ENCODE measurements around the gene PSMC4. TPM values are rescaled to one million over a fixed set of nuclear protein-coding genes. Genes with fewer than 3 reads are reported as not detected.

Gene PSMC4
- total and polyA plus RNA-seq, 2 donors = 45.2 to 81.4 TPM

DNA sequence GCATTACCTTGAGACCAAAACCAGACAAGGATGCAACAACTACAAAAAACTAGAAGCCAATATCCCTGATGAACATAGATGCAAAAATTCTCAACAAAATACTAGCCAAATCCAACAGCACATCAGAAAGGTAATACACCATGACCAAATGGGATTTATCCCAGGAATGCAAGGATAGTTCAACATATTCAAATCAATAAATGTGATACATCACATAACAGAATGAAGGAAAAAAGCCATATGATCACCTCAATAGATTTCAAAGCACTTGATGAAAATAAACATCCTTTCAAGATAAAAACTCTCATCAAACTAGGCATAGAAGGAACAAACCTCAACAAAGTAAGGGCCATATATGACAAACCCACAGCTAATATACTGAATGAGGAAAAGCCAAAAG lies 15.7 kb downstream of the PSMC4 start:
- Histone ChIP-seq H3K4me1 (ENCODE audit: insufficient read depth) (no peaks in the 10 kb centered on the region), H3K4me3 (ENCODE audit: low read depth, low read length) (no peak overlapping the region), H3K27ac (ENCODE audit: low read depth) (no peak overlapping the region), H3K36me3 (ENCODE audit: insufficient read depth) (no peaks in the 10 kb centered on the region)
- DNase-seq (ENCODE audit: extremely low spot score) = no peak

DNA sequence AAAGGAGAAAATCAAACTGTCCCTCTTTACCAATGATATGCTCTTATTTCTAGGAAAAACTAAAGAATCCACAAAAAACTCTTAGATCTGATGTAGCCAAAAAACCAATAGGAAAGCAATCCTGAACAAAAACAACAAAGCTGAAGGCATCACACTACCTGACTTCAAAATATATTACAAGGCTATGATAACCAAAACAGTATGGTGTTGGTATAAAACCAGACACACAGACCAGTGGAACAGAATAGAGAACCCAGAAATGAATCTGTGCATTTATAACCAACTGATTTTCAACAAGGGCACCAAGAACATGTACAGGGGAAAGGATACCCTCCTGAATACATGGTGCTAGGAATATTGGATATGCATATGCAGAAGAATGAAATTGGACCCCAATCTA lies 16.2 kb downstream of the PSMC4 start:
- H3K4me3 ChIP-seq (ENCODE audit: low read depth, low read length) = no peak overlapping the region
- H3K36me3 ChIP-seq (ENCODE audit: insufficient read depth) = no peaks in the 10 kb centered on the region
- no peaks in the 10 kb centered on the region for H3K4me1 ChIP-seq (ENCODE audit: insufficient read depth)
- H3K27ac ChIP-seq (ENCODE audit: low read depth) = no peak overlapping the region
- DNase-seq (ENCODE audit: extremely low spot score) = no peak

DNA sequence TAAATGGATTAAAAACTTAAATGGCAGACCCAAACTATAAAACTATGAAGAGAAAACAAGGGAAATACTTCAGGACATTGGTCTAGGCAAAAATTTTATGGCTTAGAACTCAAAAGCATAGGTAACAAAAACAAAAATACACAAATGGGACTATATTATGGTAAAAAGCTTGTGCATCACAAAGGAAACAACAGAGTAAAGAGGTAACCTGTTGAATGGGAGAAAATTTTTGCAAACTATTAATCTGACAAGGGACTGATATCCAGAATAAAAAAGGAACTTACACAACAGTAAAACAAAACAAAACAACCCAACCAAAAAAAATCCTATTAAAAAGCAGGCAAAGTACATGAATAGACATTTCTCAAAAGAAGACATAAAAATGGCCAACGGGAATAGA lies 16.6 kb downstream of the PSMC4 start:
- Histone ChIP-seq H3K36me3 (ENCODE audit: insufficient read depth) (no peaks in the 10 kb centered on the region), H3K27ac (ENCODE audit: low read depth) (no peak overlapping the region), H3K4me3 (ENCODE audit: low read depth, low read length) (no peak overlapping the region), H3K4me1 (ENCODE audit: insufficient read depth) (no peaks in the 10 kb centered on the region)
- no peak for DNase-seq (ENCODE audit: extremely low spot score)
- 93% methylated on average over 1 of the region's 1 CpG for WGBS

DNA sequence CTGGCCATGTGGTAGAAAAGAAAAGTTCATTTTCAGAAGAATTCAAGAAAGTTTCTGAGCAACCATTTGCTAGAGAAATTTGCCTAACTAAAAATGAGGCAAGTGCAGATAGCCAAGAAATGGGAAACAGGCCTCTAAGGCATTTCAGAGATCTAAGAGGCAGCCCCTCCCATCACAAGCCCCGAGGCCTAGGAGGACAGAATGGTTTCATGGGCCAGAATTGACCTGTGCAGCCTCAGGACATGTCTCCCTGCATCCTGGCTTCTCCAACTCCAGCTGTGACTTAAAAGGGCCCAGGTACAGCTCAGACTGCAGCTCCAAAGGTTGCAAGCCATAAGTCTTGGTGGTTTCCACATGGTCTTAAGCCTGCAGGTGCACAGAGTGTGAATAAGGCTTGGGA lies 22.6 kb downstream of the PSMC4 start:
- no peak overlapping the region for H3K4me3 ChIP-seq (ENCODE audit: low read depth, low read length)
- no peaks in the 10 kb centered on the region for H3K4me1 ChIP-seq (ENCODE audit: insufficient read depth)
- 91% methylated on average over 1 of the region's 1 CpG for WGBS
- DNase-seq (ENCODE audit: extremely low spot score) = no peak
- H3K36me3 ChIP-seq (ENCODE audit: insufficient read depth) = no peaks in the 10 kb centered on the region
- no peak overlapping the region for H3K27ac ChIP-seq (ENCODE audit: low read depth)

DNA sequence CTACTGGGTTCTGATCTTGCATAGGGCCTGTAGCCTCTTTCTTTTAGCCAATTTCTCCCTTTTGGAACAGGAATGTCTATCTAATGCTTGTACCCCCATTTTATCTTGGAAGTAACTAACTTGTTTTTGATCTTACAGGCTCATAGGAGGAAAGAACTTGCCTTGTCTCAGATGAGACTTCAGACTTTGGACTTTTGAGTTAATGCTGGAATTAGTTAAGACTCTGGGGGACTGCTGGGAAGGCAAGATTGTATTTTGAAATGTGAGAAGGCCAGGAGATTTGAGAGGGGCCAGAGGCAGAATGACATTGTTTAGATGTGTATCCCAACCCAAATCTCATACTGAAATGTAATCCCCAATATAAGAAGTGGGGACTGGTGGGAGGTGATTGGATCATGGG lies 23.4 kb downstream of the PSMC4 start:
- Histone ChIP-seq H3K36me3 (ENCODE audit: insufficient read depth) (no peaks in the 10 kb centered on the region), H3K4me1 (ENCODE audit: insufficient read depth) (no peaks in the 10 kb centered on the region), H3K27ac (ENCODE audit: low read depth) (no peak overlapping the region), H3K4me3 (ENCODE audit: low read depth, low read length) (no peak overlapping the region)
- DNase-seq (ENCODE audit: extremely low spot score) = no peak

DNA sequence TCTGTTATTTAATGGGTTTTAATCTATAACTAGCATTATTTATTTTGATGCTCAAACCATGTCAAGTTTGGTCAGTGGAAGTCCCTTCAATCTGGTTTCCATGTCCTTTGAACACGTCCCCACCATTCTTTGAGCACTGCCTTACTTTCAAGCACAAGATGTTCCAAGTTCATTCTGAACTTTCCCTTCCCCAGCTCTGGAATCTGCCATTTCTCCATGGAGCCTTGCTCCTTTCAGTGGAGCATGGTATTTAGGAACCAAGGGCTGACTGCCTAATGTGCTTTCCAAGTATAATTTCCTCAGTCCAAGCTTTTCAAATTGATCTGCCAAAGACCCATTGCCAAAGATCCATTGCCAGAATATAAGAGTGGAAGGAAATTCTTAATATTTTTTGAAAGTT lies 24.8 kb downstream of the PSMC4 start:
- no peak for DNase-seq (ENCODE audit: extremely low spot score)
- Histone ChIP-seq H3K4me3 (ENCODE audit: low read depth, low read length) (no peak overlapping the region), H3K36me3 (ENCODE audit: insufficient read depth) (no peaks in the 10 kb centered on the region), H3K4me1 (ENCODE audit: insufficient read depth) (no peaks in the 10 kb centered on the region), H3K27ac (ENCODE audit: low read depth) (no peak overlapping the region)
- 70% methylated on average over 1 of the region's 1 CpG for WGBS

DNA sequence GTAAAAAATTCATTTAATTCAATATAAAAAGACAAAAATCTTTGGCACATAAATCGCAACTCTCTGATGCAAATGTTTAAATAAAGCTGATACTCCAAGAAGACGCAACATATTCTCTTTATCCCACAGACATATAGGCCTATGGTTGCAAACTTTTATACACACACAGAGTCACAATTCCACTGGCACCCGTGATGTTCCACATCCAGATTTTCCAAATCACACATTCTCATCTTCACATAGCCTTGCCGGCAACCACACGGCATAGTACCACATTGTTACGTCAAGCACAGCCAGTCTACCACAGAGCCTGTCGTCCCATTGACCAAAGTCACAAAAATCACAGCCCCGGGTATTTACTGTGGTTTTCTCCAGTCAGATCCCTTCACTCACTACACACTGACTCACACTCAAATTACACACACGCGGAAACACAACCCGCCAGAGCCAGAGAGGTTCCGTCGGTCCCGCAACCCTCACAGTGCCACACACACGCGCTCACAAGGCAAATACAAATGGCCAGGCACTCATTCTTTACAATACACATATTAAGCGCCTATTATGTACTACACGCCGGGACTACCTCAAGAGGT lies 25.3 kb downstream of the PSMC4 start:
- H3K4me3 ChIP-seq (ENCODE audit: low read depth, low read length) = peak overlapping the region; percentile 53
- no peaks in the 10 kb centered on the region for H3K36me3 ChIP-seq (ENCODE audit: insufficient read depth)
- peak; percentile 21 for DNase-seq (ENCODE audit: extremely low spot score)
- WGBS = 8% methylated on average over 19 of the region's 19 CpGs
- H3K4me1 ChIP-seq (ENCODE audit: insufficient read depth) = no peaks in the 10 kb centered on the region
- H3K27ac ChIP-seq (ENCODE audit: low read depth) = peak overlapping the region; percentile 76

DNA sequence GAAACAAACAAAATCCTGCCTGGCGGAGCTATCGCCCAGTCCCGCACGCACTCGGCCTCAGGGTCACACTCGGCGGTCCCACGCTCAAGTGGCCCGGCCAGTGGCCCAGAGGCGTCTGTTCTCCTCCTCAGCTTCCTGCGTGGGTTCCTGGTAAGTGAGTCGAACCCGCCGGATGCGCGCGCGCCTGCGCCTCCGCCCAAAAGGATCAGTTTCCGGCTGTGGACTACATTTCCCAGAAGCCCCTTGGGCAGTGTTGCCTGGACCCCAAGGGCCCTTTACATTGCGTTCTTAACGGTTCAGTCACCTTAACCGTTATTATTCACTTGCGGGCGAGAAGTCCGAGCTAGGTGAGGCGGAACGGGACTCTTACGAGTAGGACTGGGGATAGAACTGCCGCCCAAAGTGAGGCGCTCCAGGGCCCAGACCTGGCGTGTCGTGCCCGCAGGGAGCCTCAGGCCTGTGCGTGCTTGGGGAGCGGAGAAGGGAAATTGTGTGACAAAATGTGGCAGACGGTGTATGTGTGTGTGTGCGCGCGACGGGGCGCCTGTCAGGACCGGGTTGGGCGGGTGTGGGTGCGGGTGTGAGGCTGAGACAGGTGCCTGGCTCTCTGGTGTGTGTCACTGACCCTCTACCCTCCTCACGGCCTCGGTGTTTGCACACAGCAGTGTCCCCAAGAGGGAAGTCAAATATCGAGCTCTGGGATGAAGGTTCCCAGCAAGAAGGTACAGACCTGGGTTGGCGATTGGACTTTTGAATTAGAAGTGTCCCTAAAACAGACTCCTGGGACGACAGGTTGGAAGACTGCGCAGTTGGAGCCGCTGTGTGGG lies 26.1 kb downstream of the PSMC4 start, which contains the start of gene ZNF546:
Gene ZNF546 (plus strand): TSS at position 250 of the 827 bp plus-strand sequence. CDS start 1,267 bp downstream, outside the sequence.
- 4% methylated on average over 53 of the region's 53 CpGs for WGBS
- peak within 1 kb of the TSS; percentile 76 for H3K27ac ChIP-seq (ENCODE audit: low read depth)

DNA sequence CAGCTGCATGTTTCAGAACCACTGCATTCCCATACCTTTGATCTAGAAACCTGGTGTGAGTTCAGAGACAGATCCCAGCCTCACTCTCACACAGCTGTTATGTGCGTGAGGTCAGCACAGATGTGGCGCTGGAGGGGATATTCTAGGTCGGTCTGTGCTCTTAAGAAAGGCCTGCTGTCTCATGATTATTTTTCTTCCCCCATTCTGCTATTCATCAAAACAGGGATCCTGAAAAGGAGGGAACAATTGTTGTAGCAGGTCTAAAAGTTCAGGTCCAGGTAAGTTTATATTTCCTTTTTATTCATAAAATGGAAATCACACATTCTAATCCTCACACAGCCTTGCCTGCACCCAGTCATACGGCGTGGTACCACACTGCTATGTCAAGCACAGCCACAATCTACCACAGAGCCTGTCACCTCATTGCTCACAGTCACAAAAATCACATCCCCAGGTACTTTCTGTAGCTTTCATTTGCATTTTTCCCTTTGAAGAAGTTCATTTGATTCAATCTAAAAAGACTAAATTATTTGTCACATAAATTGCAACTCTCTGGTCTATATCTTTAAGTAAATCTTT lies 26.8 kb downstream of the PSMC4 start:
- Histone ChIP-seq H3K4me1 (ENCODE audit: insufficient read depth) (no peaks in the 10 kb centered on the region), H3K4me3 (ENCODE audit: low read depth, low read length) (peak overlapping the region; percentile 53), H3K27ac (ENCODE audit: low read depth) (no peak overlapping the region), H3K36me3 (ENCODE audit: insufficient read depth) (no peaks in the 10 kb centered on the region)
- DNase-seq (ENCODE audit: extremely low spot score) = no peak
- 73% methylated on average over 5 of the region's 5 CpGs for WGBS

More for the DNA sequence above, 26.1 kb downstream of the PSMC4 start, which contains the start of gene ZNF546:
- peak; percentile 82 for DNase-seq (ENCODE audit: extremely low spot score)
- Histone ChIP-seq H3K4me1 (ENCODE audit: insufficient read depth) (no peaks in the 10 kb centered on the region), H3K36me3 (ENCODE audit: insufficient read depth) (no peaks in the 10 kb centered on the region), H3K4me3 (ENCODE audit: low read depth, low read length) (peak within 1 kb of the TSS; percentile 53)

DNA sequence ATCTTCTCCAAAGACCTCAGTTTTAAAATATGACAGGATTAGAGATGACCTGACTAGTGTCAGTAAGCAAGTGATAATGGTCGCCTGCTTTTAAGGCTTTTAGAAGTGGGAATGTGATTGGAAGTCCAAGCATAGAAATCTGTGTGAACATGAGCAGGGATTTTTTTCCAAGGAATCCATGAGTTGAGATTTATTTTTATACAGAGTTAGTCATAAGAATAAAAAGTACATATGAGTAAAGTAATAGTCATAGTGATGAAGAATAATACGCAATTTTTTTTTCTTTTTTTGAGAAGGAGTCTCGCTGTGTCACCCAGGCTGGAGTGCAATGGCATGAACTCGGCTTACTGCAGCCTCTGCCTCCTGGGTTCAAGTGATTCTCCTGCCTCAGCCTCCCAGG lies 27.5 kb downstream of the PSMC4 start:
- no peak overlapping the region for H3K4me3 ChIP-seq (ENCODE audit: low read depth, low read length)
- DNase-seq (ENCODE audit: extremely low spot score) = no peak
- no peaks in the 10 kb centered on the region for H3K4me1 ChIP-seq (ENCODE audit: insufficient read depth)
- H3K27ac ChIP-seq (ENCODE audit: low read depth) = no peak overlapping the region
- H3K36me3 ChIP-seq (ENCODE audit: insufficient read depth) = no peaks in the 10 kb centered on the region
- WGBS = 94% methylated on average over 4 of the region's 4 CpGs

DNA sequence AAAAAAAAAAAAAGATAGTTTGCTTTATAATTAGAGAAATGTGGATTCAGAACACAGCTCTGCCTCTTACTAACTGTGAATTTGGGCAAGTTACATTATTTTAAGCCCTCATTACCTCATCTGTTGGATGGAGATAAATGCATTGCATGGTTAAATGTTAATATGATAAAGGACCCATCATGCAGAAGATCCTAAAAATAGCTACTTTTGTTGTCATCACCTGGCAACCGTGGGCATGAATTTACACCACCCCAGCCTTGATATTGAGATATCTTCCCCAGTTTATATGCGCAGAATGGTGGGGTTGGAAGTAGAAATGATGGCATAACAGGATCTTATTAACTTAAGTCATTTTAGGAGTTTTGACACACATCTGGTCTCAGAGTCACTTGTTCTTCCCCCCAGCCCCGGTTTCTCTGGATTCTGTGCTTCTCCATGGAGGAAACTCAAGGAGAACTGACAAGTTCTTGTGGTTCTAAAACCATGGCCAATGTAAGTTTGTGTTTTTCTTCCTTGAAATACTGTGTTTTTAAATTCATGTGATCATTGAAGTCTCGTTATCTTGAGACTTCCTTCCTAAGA lies 34.8 kb downstream of the PSMC4 start:
- no peak overlapping the region for H3K4me3 ChIP-seq (ENCODE audit: low read depth, low read length)

DNA sequence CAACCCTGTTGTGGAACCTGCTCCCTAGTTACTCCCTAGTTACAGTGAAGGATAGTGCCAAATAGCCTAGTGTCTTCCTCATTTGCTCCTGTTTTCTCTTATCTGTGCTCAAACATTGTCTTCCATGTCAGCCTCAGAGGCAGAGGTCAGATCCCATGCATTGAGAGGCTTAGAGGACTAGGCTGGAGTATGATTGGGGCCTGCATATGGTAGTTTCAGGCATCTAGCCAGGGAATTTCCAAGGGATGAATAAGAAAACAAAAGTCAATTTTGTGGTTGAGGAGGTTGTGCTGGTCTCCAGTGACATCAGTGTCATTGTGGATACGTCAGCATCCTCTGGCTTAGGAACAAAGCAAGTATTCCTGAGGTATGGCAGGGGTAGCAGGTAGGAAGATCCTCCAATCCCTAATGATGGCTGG lies 35.3 kb downstream of the PSMC4 start:
- no peak for DNase-seq (ENCODE audit: extremely low spot score)
- Histone ChIP-seq H3K4me3 (ENCODE audit: low read depth, low read length) (no peak overlapping the region), H3K36me3 (ENCODE audit: insufficient read depth) (no peaks in the 10 kb centered on the region), H3K4me1 (ENCODE audit: insufficient read depth) (no peaks in the 10 kb centered on the region), H3K27ac (ENCODE audit: low read depth) (no peak overlapping the region)
- 83% methylated on average over 1 of the region's 1 CpG for WGBS

More for the DNA sequence above, 34.8 kb downstream of the PSMC4 start:
- WGBS = 72% methylated on average over 4 of the region's 4 CpGs
- Histone ChIP-seq H3K27ac (ENCODE audit: low read depth) (no peak overlapping the region), H3K4me1 (ENCODE audit: insufficient read depth) (no peaks in the 10 kb centered on the region), H3K36me3 (ENCODE audit: insufficient read depth) (no peaks in the 10 kb centered on the region)
- DNase-seq (ENCODE audit: extremely low spot score) = no peak

DNA sequence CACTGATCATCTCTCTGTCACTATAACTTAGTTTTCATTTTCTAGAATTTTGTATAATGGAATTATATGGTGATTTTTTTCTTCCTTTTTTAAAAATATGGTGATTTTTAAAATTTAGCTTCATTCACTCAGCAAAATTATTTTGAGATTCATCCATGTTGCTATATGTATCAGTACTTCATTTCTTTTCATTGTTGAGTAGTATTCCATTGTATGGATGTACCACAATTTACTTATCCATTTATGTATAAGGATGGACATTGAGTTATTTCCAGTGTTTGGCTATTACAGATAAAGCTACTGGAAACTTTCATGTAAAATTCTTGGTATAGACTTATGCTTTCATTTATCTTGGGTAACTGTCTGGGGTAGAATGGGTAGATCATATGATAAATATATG lies 38.7 kb downstream of the PSMC4 start:
- Histone ChIP-seq H3K36me3 (ENCODE audit: insufficient read depth) (no peaks in the 10 kb centered on the region), H3K27ac (ENCODE audit: low read depth) (no peak overlapping the region), H3K4me3 (ENCODE audit: low read depth, low read length) (no peak overlapping the region), H3K4me1 (ENCODE audit: insufficient read depth) (no peaks in the 10 kb centered on the region)
- DNase-seq (ENCODE audit: extremely low spot score) = no peak

DNA sequence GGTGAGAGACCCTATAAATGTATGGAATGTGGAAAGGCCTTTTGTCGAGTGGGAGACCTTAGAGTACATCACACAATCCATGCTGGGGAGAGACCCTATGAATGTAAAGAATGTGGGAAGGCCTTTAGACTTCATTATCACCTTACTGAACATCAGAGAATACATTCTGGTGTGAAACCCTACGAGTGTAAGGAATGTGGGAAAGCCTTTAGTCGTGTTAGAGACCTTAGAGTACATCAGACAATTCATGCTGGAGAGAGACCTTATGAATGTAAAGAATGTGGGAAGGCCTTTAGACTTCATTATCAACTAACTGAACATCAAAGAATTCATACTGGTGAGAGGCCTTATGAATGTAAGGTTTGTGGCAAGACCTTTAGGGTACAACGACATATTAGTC lies 43.0 kb downstream of the PSMC4 start:
- 96% methylated on average over 4 of the region's 4 CpGs for WGBS
- H3K36me3 ChIP-seq (ENCODE audit: insufficient read depth) = no peaks in the 10 kb centered on the region
- H3K27ac ChIP-seq (ENCODE audit: low read depth) = no peak overlapping the region
- DNase-seq (ENCODE audit: extremely low spot score) = no peak
- no peaks in the 10 kb centered on the region for H3K4me1 ChIP-seq (ENCODE audit: insufficient read depth)
- H3K4me3 ChIP-seq (ENCODE audit: low read depth, low read length) = no peak overlapping the region
